SU-DHL-6 (cell line): ENCODE results near the gene RINL.

ENCODE experiments used
- CTCF ChIP-seq: fragments of 200-600 bp; sonication (generic); IDR thresholded peaks from one replicate; pipeline ENCODE4 v1.5.1; 2017; ENCODE audit warnings: antibody characterized with exemption, mild to moderate bottlenecking, low read length, moderate library complexity; ENCODE audit not compliant: insufficient read depth, poor library complexity, severe bottlenecking
- EZH2phosphoT487 ChIP-seq: fragments of 200-600 bp; sonication (generic), shearing (Covaris generic); conservative IDR thresholded peaks from 2 replicates; pipeline ENCODE4 v1.6.1; 2018; ENCODE audit warnings: mild to moderate bottlenecking, antibody characterized with exemption, low read length, moderate library complexity, mixed read lengths

GRCh38 chr19:38877781-38878574 is at the start of gene RINL:
- TF ChIP-seq CTCF (no peak), EZH2phosphoT487 (no peak)
